Middle frontal gyrus (tissue), 1 donor: ENCODE data around the gene DDX46.
"Not testable (repeated sequence)": the region's sequence is repeated elsewhere in the genome, so short reads cannot be mapped to it uniquely, and the experiment has no call there.

Experiments
- DNase-seq: peaks from one replicate; pipeline ENCODE4 v3.0.0-alpha.2; 2015; ENCODE audit warnings: low spot score; ENCODE audit errors: extremely low spot score

Gene DDX46

GRCh38 chr5:134758504-134759341, at the start of gene DDX46:
Gene DDX46, plus strand, starts transcription at chr5:134758779. Its CDS starts 160 bp downstream, at chr5:134758939.
- peak; percentile 87 for DNase-seq

- DNase-seq = no peak
These were observed 44.5 kb upstream of the DDX46 start for GRCh38 chr5:134714120-134714519.

- no peak for DNase-seq
These were observed 44.0 kb upstream of the DDX46 start for GRCh38 chr5:134714541-134714940.

- not testable (repeated sequence) for DNase-seq
These were observed 43.1 kb upstream of the DDX46 start for GRCh38 chr5:134715466-134715865.

- DNase-seq = no peak
These were observed 33.7 kb upstream of the DDX46 start for GRCh38 chr5:134724872-134725271.

GRCh38 chr5:134732819-134733218, 25.8 kb upstream of the DDX46 start:
- DNase-seq = no peak

- DNase-seq = no peak
These were observed 23.3 kb upstream of the DDX46 start for GRCh38 chr5:134735243-134735642.

GRCh38 chr5:134736173-134736812, 22.3 kb upstream of the DDX46 start:
- no peak for DNase-seq

- peak; percentile 95 for DNase-seq
These were observed 20.2 kb upstream of the DDX46 start, which contains the start of gene CAMLG for GRCh38 chr5:134738133-134738962. Gene CAMLG, plus strand, starts transcription at chr5:134738548. Its CDS starts 73 bp downstream, at chr5:134738621.

- no peak for DNase-seq
These were observed 19.5 kb upstream of the DDX46 start for GRCh38 chr5:134738963-134739661.

GRCh38 chr5:134741052-134741451, 17.5 kb upstream of the DDX46 start:
- DNase-seq = no peak

GRCh38 chr5:134742134-134742533, 16.4 kb upstream of the DDX46 start:
- DNase-seq = no peak

- DNase-seq = no peak
These were observed 9.2 kb upstream of the DDX46 start for GRCh38 chr5:134749415-134749814.

GRCh38 chr5:134758176-134758503, 439 bp upstream of the DDX46 start:
- no peak for DNase-seq

GRCh38 chr5:134767528-134768291, 9.1 kb downstream of the DDX46 start:
- not testable (repeated sequence) for DNase-seq

- no peak for DNase-seq
These were observed 10.6 kb downstream of the DDX46 start for GRCh38 chr5:134769206-134769605.

GRCh38 chr5:134772461-134773125, 14.0 kb downstream of the DDX46 start:
- no peak for DNase-seq

- no peak for DNase-seq
These were observed 18.8 kb downstream of the DDX46 start for GRCh38 chr5:134777366-134777765.

- DNase-seq = no peak
These were observed 25.8 kb downstream of the DDX46 start for GRCh38 chr5:134784241-134784920.
